ENCODE measurements around the gene EXOSC5.
"Not testable (repeated sequence)": the region's sequence is repeated elsewhere in the genome, so short reads cannot be mapped to it uniquely, and the experiment has no call there.

The EXOSC5 gene

DNA sequence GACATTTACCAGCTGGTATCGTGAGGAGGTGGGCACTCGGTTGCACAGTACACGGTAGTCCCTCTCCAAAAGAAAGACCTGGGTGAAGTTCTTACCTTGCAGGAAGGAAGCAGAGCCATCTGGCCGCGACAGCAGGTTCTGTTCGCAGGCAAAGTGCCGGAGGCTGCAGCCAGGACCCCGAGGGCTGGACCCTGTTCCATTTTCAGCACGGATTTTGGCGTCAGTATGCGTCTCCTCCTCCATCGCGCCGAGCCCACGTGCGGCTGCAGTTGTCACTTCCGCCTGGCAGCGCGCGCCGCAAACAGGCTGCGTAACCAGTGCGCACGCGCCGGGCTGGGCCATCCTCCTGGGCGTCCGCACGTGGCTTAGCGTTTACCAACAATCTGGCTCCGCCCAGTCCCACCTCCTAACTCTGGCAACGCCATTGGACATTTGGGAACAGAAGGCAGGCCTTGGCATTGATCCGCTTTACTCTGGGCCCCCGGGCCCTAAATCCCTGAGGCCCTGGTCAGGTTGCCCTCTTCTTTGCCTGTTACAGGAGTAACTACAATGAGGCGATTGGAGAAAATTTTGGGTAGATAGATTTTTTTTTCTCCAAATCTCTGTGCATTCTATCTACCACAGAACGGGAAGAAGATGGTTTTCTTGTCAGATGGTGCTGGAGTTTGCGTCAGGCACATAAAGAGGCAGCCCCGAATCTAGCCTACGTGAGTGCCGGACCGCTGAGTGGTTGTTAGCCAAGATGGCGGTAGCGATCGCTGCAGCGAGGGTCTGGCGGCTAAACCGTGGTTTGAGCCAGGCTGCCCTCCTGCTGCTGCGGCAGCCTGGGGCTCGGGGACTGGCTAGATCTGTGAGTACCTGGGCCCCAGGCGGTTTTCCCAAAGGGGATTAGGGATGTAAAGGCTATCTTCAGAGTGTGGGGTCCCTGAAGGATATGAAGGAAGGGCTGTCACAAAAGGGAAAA lies at the start of gene EXOSC5, which contains the start of gene BCKDHA:
EXOSC5 (minus strand) TSS at position 274 of the 964 bp plus-strand sequence; CDS start at position 243, 31 bp downstream.
BCKDHA (plus strand) TSS at position 733 of the 964 bp plus-strand sequence; CDS start at position 743, 10 bp downstream.
- peak; percentile 99 for DNase-seq (ENCODE audit: low read depth)

- DNase-seq (ENCODE audit: low read depth) = no peak
Observed at GRCh38 chr19:41445575-41445974, 48.4 kb upstream of the EXOSC5 start.

DNA sequence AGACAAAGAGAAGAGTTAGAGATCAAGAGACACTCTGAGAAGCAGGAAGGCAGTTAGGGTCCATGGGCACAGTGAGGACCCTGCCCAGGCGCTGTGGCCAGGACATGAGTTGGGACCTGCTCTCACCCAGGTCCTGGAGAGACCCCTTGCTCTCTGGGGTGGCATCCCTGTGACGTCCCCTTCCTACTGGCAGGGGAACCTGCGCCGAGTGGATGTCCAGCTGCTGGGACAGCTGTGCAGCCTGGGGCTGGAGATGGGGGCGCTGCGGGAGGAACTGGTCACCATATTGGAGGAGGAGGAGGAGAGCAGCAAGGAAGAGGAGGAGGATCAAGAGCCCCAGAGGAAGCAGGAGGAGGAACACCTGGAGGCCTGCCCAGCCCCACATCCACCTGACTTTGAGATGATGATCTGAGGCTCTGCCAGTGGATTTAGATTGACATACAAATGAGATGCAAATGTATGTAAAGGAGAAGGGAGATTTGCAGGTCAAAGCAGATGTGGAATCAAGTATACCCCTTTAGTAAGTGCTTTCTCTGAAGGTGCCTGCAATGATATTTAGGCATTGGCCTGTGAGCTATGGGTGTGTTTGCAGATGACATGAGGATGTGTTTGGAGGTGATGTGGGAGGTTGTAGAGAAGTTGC lies 46.8 kb upstream of the EXOSC5 start:
- no peak for DNase-seq (ENCODE audit: low read depth)

- no peak for DNase-seq (ENCODE audit: low read depth)
Observed at GRCh38 chr19:41442473-41443355, 45.6 kb upstream of the EXOSC5 start, which contains the start of gene ERICH4. Gene ERICH4 (plus strand): TSS chr19:41443156. CDS start chr19:41443170, 14 bp downstream.

GRCh38 chr19:41441321-41441945 lies 44.3 kb upstream of the EXOSC5 start:
- no peak for DNase-seq (ENCODE audit: low read depth)

GRCh38 chr19:41439441-41440222 lies 42.5 kb upstream of the EXOSC5 start, which contains the start of gene DMAC2:
Gene DMAC2 (minus strand): TSS chr19:41439912. CDS start chr19:41439899, 13 bp downstream.
- DNase-seq (ENCODE audit: low read depth) = peak; percentile 93

GRCh38 chr19:41437944-41438574 lies 40.9 kb upstream of the EXOSC5 start:
- DNase-seq (ENCODE audit: low read depth) = no peak

DNA sequence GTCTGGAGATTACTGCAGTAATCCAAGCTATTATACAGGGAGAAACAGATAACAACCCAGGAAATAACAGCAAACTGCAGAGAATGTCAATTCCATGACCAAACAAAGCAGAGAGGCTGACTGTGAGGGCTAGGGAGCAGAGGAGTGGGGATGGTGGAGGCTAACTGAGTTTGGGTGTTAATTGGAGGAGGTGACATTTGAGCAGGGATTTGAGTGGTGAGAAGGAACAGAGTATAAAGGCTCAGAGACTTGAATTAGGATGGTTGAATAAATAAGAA lies 39.5 kb upstream of the EXOSC5 start:
- DNase-seq (ENCODE audit: low read depth) = no peak

GRCh38 chr19:41435936-41436673 lies 38.9 kb upstream of the EXOSC5 start:
- DNase-seq (ENCODE audit: low read depth) = no peak

DNA sequence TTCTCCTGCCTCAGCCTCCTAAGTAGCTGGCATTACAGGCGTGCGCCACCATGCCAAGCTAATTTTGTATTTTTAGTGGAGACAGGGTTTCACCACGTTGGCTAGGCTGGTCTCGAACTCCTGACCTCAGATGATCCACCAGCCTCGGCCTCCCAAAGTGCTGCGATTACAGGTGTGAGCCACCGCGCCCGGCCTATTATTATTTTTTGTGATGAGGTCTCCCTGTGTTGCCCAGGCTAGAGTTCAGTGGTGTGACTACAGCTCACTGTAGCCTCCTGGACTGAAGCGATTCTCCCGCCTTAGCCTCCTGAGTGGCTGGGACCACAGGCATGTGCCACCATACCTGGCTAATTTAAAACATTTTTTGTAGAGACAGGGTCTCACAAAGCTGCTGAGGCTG lies 38.2 kb upstream of the EXOSC5 start:
- not testable (repeated sequence) for DNase-seq (ENCODE audit: low read depth)

GRCh38 chr19:41434450-41434849 lies 37.3 kb upstream of the EXOSC5 start:
- no peak for DNase-seq (ENCODE audit: low read depth)

DNA sequence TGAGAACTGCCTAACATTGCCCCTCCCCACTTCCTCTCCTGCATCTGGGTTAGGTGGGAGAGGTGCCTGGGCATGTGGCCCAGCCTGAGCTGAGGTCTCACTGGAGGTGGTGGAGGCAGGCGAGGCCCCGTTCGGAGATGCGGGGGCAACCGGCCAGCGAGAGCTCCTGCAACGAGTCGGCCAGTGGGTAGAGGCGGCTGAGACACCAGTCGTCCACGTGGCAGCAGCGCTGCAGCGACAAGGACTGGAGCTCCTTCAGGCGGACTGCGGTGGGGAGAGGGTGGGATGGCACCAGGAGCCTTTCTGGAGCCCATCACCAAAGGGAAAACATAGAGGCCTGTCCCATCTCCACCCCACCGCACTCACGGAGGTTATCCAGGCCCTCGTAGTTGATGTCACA lies 36.0 kb upstream of the EXOSC5 start:
- no peak for DNase-seq (ENCODE audit: low read depth)

GRCh38 chr19:41431426-41432386 lies 34.5 kb upstream of the EXOSC5 start:
- no peak for DNase-seq (ENCODE audit: low read depth)

DNA sequence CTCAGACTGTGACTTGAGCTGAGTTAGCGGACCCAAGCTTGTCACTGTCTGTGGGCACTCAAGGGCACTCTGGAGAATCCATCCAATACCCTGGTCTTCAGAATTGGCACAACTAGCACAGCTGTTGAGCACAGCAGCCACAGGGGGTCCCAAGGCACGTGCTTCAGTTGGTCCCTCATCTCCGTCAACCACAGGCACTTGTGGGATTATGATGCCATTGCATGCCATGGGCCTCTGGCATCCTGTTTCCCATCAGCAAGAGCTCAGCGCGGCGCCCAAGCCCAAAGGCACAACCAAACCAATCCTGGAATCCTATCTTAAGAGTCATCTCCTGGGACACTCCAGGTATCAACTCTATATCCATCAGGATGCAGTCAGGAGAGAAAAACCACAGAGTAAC lies 33.8 kb upstream of the EXOSC5 start:
- no peak for DNase-seq (ENCODE audit: low read depth)

GRCh38 chr19:41428481-41428859 lies 31.3 kb upstream of the EXOSC5 start:
- DNase-seq (ENCODE audit: low read depth) = no peak

DNA sequence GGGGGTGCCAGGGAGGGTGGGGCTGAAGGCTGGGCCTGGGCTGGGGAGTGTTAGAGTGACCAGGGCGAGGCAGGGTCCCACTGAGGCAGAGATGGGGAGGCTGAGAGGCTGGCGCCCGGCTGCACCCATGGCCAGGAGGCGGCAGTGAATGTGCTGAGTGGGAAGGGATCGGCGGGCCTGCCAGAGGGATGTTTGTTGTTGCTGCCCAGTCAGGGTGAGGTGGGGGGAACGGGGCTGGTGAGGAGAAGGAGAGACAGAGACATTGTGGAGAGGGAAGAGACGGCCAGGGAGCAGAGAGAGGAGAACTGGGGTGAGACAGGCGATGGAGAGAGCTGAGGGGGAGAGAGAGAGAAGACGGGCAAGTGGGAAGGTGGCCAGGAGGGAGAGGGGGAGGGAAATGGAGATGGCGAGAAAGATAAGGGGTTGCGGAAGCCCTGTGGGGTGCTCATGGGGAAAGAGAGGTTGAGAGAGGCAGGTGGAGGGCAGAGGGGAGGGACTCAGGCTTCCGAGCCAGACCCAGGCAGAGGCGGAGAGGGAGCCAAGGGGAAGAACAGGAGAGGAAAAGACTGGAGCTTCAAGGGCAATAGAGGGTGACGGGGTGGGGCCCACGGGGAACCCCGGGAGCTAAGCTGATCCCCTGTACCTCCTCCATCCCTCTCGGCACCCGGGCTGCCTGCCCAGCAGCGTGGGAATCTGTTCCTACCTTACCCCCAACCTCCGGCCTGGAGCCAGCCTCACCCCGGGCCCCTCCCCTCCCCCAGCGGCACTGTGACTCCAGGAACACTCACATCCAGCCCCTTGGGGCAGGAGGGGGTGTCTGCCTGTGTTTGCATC lies 30.7 kb upstream of the EXOSC5 start:
- DNase-seq (ENCODE audit: low read depth) = peak; percentile 50

GRCh38 chr19:41426952-41427646 lies 29.9 kb upstream of the EXOSC5 start, which contains the start of gene B3GNT8:
Gene B3GNT8 (minus strand): TSS chr19:41427374. CDS start chr19:41426778, 596 bp downstream.
- peak; percentile 20 for DNase-seq (ENCODE audit: low read depth)
